Right lobe of liver (tissue), 4 donors: Measurements from ENCODE around the gene KRTAP19-4.

ENCODE experiments used
- CTCF ChIP-seq, 4 donors: fragments of 200-600 bp in 3 of 4; fragments of 450-650 bp in 1 of 4; IDR thresholded peaks; one replicate each; pipeline versions ENCODE4 v1.5.1 to v1.8.0; 2016 to 2022; ENCODE audit warnings: antibody characterized with exemption in 4 of 4, mild to moderate bottlenecking in 2 of 4
- POLR2A ChIP-seq: fragments of 450-650 bp; IDR thresholded peaks from one replicate; pipeline ENCODE4 v1.6.1; 2017; ENCODE audit warnings: antibody characterized with exemption, mild to moderate bottlenecking
- donor health status: DM: no; HTN: no; CAD: no.
- donor health status: DM: no; HTN: no; CAD: no.
- donor health status: DM: no; HTN: yes; CAD: no.

DNA sequence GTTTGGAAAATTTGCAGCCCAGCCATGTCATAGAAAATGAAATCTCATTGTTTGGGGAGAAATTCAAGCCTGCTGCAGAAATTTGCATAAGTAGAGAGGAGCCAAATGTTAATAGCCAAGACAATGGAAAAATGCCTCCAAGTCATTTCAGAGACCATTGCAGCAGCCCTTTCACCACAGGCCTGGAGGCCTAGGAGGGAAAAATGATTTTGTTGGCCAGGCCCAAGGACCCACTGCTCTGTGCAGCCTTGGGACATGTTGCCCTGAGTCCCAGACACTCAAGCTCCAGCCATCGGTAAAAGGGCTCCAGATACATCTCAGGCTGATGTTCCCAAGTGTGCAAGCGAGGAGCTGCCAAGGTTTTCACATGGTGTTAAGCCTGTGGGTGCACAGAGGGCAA lies 10.8 kb downstream of the KRTAP19-4 start:
- TF ChIP-seq CTCF (IDR thresholded peaks at IDR 0.05) (no peak), POLR2A (no peak)
